ENCODE data around the gene ISM1.

ISM1 gene

DNA sequence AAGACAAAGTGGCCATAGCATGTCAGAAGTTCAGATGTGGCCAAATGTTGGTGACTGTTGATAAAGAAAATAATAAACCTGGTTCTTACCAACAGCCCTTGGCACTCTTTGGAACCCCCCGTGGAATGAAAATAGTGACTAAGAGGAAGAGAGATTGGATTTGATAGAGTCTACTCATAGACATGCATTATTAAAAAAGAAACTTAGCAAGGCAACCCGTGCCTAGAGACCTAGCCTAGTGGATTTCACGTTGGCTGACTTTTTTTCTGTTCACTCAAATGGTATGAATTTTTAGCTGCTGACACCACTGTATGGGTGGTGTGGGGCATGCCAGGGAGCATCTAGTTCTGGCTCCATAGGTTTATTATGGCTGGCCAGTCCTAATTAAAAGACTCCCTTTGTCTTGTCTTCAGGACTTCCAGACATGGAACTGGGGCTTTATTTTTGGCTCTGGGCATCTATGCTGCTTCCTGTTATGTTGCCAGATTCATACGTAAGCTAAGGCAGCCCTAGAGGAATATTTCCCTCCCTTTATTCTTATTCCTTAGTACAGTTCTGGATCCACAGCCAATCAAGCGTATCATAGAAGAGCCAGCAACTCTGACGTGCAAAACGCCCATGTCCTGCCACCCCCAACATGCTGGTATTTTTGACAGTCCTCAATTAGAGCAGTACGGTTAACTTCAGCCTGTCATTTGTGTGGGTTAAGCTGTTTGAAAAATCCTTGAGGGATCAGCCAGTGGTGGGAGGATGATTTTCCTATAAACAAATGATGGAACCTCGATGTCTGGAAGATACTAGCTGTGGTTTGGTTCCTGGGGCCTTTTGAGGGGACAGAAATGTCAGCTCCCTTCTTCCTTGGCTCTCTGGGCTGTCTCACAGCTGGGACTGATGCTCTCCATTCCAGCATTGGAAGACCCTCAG, 127.5 kb downstream of the ISM1 start:
- DNase-seq (ENCODE audit: low read depth in 2 of 2): no peak

DNA sequence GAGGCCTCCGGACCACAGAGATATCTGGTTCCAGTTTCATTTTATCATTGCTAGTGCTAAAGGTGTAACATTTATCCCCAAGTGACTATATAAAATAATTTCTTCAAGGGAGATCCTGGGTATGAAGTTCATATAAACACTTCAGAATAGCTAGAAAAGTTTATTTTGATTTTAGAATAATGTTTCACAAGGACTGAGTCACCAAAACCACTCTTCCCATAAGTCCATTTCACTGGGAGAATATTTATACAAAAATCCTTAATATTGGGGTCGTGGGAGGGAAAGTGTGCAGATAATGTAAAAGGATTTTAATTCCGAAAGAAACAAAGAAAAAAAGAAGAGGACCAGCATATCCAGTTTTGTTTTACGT, 128.1 kb downstream of the ISM1 start:
- DNase-seq (ENCODE audit: low read depth in 2 of 2): no peak
